GM23338 (cell line): ENCODE measurements around the gene SMYD3. TPM values are rescaled to one million over a fixed set of nuclear protein-coding genes. Genes with fewer than 3 reads are reported as not detected.

ENCODE experiments used
- ATAC-seq: fragments of 200-7000 bp; cut with Tn5 transposase; 3 replicates; pipeline ENCODE4 v1.9.1; 2020
- DNase-seq: peaks from one replicate; pipeline ENCODE4 v3.0.0-alpha.2; 2015; ENCODE audit warnings: low spot score
- H2AFZ ChIP-seq: fragments of 200-600 bp; sonication (generic); 2 replicates; pipeline ENCODE4 v1.8.0; 2016; ENCODE audit warnings: antibody characterized with exemption, mild to moderate bottlenecking, moderate library complexity
- H3F3A ChIP-seq: fragments of 200-600 bp; sonication (generic); replicated peaks from 2 replicates; pipeline ENCODE4 v1.8.0; 2017; ENCODE audit warnings: antibody characterized with exemption, mixed run types, low read depth
- H3K27ac ChIP-seq: fragments of 200-600 bp; sonication (generic); 2 replicates; pipeline ENCODE4 v1.6.1; 2016; ENCODE audit warnings: low read depth
- H3K27me3 ChIP-seq: fragments of 200-600 bp; sonication (generic); 2 replicates; pipeline ENCODE4 v1.8.0; 2016; ENCODE audit warnings: mild to moderate bottlenecking, mixed run types, moderate library complexity; ENCODE audit not compliant: insufficient read depth
- H3K36me3 ChIP-seq: fragments of 200-600 bp; sonication (generic); 2 replicates; pipeline ENCODE4 v1.8.0; 2016; ENCODE audit warnings: mild to moderate bottlenecking; ENCODE audit not compliant: insufficient read depth
- H3K4me1 ChIP-seq: fragments of 200-600 bp; sonication (generic); 2 replicates; pipeline ENCODE4 v1.8.0; 2016; ENCODE audit warnings: mild to moderate bottlenecking, moderate library complexity; ENCODE audit not compliant: insufficient read depth
- H3K4me2 ChIP-seq: fragments of 200-600 bp; sonication (generic); 2 replicates; pipeline ENCODE4 v1.7.1; 2017; ENCODE audit warnings: mixed run types
- H3K4me3 ChIP-seq: fragments of 200-600 bp; sonication (generic); 2 replicates; pipeline ENCODE4 v1.6.1; 2016; ENCODE audit warnings: mixed run types
- H3K79me2 ChIP-seq: fragments of 200-600 bp; sonication (generic); replicated peaks from 2 replicates; pipeline ENCODE4 v1.8.0; 2017; ENCODE audit warnings: mild to moderate bottlenecking; ENCODE audit not compliant: insufficient read depth
- H3K9me2 ChIP-seq: fragments of 200-600 bp; sonication (generic); 2 replicates; pipeline ENCODE4 v1.8.0; 2017; ENCODE audit not compliant: insufficient read depth
- H4K20me1 ChIP-seq: fragments of 200-600 bp; sonication (generic); replicated peaks from 2 replicates; pipeline ENCODE4 v1.8.0; 2017; ENCODE audit warnings: mild to moderate bottlenecking; ENCODE audit not compliant: insufficient read depth
- H3K27ac Mint-ChIP-seq: 2 replicates; pipeline ENCODE4 v1.8.0; 2020; ENCODE audit warnings: inconsistent platforms, mild to moderate bottlenecking, moderate library complexity, mixed read lengths
- H3K27me3 Mint-ChIP-seq: 3 replicates; pipeline ENCODE4 v1.8.0; 2022; ENCODE audit warnings: low read depth, mild to moderate bottlenecking, moderate library complexity, mixed read lengths, inconsistent platforms; ENCODE audit not compliant: insufficient read depth, poor library complexity
- H3K36me3 Mint-ChIP-seq: 3 replicates; pipeline ENCODE4 v1.8.0; 2021; ENCODE audit warnings: low read depth, mild to moderate bottlenecking, inconsistent platforms, moderate library complexity, mixed read lengths
- H3K4me1 Mint-ChIP-seq: 3 replicates; pipeline ENCODE4 v1.8.0; 2020; ENCODE audit warnings: mild to moderate bottlenecking, inconsistent platforms, mixed read lengths
- H3K4me3 Mint-ChIP-seq: 3 replicates; pipeline ENCODE4 v1.8.0; 2021; ENCODE audit warnings: moderate library complexity, mild to moderate bottlenecking, inconsistent platforms, mixed read lengths
- H3K9me3 Mint-ChIP-seq: 3 replicates; pipeline ENCODE4 v1.8.0; 2020; ENCODE audit warnings: moderate library complexity, mild to moderate bottlenecking, inconsistent platforms, mixed read lengths
- CREB1 ChIP-seq: fragments of 250-450 bp; sonication (Bioruptor Pico); IDR thresholded peaks from 2 replicates; pipeline ENCODE4 v1.5.0; 2020; ENCODE audit warnings: low read depth, mild to moderate bottlenecking, moderate library complexity
- CTCF ChIP-seq, 2 experiments: fragments of 200-600 bp in 1 of 2; sonication (generic) in 1 of 2; conservative IDR thresholded peaks; 2 replicates each; pipeline versions ENCODE4 v1.5.1 to v1.6.1; 2016 to 2017; ENCODE audit warnings: antibody characterized with exemption in 2 of 2, low read depth in 2 of 2, mild to moderate bottlenecking in 2 of 2, moderate library complexity in 1 of 2
- ETS1 ChIP-seq: IDR thresholded peaks from 2 replicates; pipeline ENCODE4 v1.6.1; 2016; ENCODE audit warnings: antibody characterized with exemption
- EZH2phosphoT487 ChIP-seq: fragments of 200-600 bp; sonication (generic); IDR thresholded peaks from one replicate; pipeline ENCODE4 v1.8.1; 2018; ENCODE audit warnings: antibody characterized with exemption; ENCODE audit not compliant: unreplicated experiment
- JUNB ChIP-seq: IDR thresholded peaks from one replicate; pipeline ENCODE4 v1.6.1; 2016; ENCODE audit warnings: antibody characterized with exemption; ENCODE audit not compliant: unreplicated experiment
- NANOG ChIP-seq: IDR thresholded peaks from 2 replicates; pipeline ENCODE4 v1.6.1; 2016; ENCODE audit warnings: antibody characterized with exemption, borderline replicate concordance
- POLR2AphosphoS5 ChIP-seq: IDR thresholded peaks from 2 replicates; pipeline ENCODE4 v1.6.1; 2016; ENCODE audit warnings: antibody characterized with exemption, low read depth
- REST ChIP-seq: IDR thresholded peaks from one replicate; pipeline ENCODE4 v1.6.1; 2018; ENCODE audit warnings: antibody characterized with exemption; ENCODE audit not compliant: unreplicated experiment
- STAT1 ChIP-seq: IDR thresholded peaks from one replicate; pipeline ENCODE4 v1.6.1; 2016; ENCODE audit warnings: antibody characterized with exemption; ENCODE audit not compliant: unreplicated experiment
- ZNF114 ChIP-seq: fragments of 250-450 bp; sonication (Bioruptor Pico); IDR thresholded peaks from 2 replicates; pipeline ENCODE4 v1.5.0; 2020; ENCODE audit warnings: mild to moderate bottlenecking, moderate library complexity
- ZNF331 ChIP-seq: fragments of 250-450 bp; sonication (Bioruptor Pico); IDR thresholded peaks from 2 replicates; pipeline ENCODE4 v1.5.0; 2020; ENCODE audit warnings: low read depth, mild to moderate bottlenecking, moderate library complexity
- polyA plus RNA-seq: library from polyadenylated mRNA; unstranded; fragments of >200 nt; fragmentation: Nextera tagmentation; extraction: Ambion mirVana; gene quantifications from 2 replicates; pipeline ENCODE4 v1.2.1, GENCODE V29; 2016
- total RNA-seq: library from RNA; depleted of rRNA; stranded (reverse); fragments of >200 nt; shearing (Covaris generic); gene quantifications from 2 replicates; pipeline ENCODE4 v1.2.3, GENCODE V29; 2014
- TF ChIP-seq, protein P1 (sequence below): fragments of 250-450 bp; sonication (Bioruptor Pico); IDR thresholded peaks from 2 replicates; pipeline ENCODE4 v1.5.0; 2020; ENCODE audit warnings: mild to moderate bottlenecking, moderate library complexity

Gene SMYD3
- total and polyA plus RNA-seq, 2 experiments from 2014 or later: 31.8 to 34.4 TPM

GRCh38 chr1:245802941-245803665 lies 704.0 kb downstream of the SMYD3 start:
- H3K4me2 ChIP-seq: no peak overlapping the region
- H3K9me3 Mint-ChIP-seq: no peaks in the 10 kb centered on the region; the same call in 2 of the 3 replicates
- H3K79me2 ChIP-seq: no peaks in the 10 kb centered on the region
- H3K9me2 ChIP-seq: no peaks in the 10 kb centered on the region
- H3K36me3 ChIP-seq: no peaks in the 10 kb centered on the region
- no peaks in the 10 kb centered on the region for H3K4me1 ChIP-seq
- no peak overlapping the region for H3K27ac ChIP-seq
- no peaks in the 10 kb centered on the region for H3K36me3 Mint-ChIP-seq
- no peak for ATAC-seq
- no peak overlapping the region for H3K27ac Mint-ChIP-seq
- no peak overlapping the region for H3K4me3 ChIP-seq
- no peak for DNase-seq
- 0 out of 3 replicates have a peak, but pooled peaks cover under 1% of the 10 kb centered on the region for H3K4me1 Mint-ChIP-seq
- no peaks in the 10 kb centered on the region for H3K27me3 ChIP-seq
- TF ChIP-seq EZH2phosphoT487 (no peak), ZNF331 (no peak), POLR2AphosphoS5 (no peak), REST (no peak), STAT1 (no peak), CREB1 (CRISPR knock-in tag) (no peak), JUNB (no peak), NANOG (no peak), CTCF (conservative IDR thresholded peaks at IDR 0.05; ENCODE audit: low read depth in 2 of 2) (no peak), ETS1 (no peak), ZNF114 (CRISPR knock-in tag) (no peak)
- TF ChIP-seq, protein P1, sequence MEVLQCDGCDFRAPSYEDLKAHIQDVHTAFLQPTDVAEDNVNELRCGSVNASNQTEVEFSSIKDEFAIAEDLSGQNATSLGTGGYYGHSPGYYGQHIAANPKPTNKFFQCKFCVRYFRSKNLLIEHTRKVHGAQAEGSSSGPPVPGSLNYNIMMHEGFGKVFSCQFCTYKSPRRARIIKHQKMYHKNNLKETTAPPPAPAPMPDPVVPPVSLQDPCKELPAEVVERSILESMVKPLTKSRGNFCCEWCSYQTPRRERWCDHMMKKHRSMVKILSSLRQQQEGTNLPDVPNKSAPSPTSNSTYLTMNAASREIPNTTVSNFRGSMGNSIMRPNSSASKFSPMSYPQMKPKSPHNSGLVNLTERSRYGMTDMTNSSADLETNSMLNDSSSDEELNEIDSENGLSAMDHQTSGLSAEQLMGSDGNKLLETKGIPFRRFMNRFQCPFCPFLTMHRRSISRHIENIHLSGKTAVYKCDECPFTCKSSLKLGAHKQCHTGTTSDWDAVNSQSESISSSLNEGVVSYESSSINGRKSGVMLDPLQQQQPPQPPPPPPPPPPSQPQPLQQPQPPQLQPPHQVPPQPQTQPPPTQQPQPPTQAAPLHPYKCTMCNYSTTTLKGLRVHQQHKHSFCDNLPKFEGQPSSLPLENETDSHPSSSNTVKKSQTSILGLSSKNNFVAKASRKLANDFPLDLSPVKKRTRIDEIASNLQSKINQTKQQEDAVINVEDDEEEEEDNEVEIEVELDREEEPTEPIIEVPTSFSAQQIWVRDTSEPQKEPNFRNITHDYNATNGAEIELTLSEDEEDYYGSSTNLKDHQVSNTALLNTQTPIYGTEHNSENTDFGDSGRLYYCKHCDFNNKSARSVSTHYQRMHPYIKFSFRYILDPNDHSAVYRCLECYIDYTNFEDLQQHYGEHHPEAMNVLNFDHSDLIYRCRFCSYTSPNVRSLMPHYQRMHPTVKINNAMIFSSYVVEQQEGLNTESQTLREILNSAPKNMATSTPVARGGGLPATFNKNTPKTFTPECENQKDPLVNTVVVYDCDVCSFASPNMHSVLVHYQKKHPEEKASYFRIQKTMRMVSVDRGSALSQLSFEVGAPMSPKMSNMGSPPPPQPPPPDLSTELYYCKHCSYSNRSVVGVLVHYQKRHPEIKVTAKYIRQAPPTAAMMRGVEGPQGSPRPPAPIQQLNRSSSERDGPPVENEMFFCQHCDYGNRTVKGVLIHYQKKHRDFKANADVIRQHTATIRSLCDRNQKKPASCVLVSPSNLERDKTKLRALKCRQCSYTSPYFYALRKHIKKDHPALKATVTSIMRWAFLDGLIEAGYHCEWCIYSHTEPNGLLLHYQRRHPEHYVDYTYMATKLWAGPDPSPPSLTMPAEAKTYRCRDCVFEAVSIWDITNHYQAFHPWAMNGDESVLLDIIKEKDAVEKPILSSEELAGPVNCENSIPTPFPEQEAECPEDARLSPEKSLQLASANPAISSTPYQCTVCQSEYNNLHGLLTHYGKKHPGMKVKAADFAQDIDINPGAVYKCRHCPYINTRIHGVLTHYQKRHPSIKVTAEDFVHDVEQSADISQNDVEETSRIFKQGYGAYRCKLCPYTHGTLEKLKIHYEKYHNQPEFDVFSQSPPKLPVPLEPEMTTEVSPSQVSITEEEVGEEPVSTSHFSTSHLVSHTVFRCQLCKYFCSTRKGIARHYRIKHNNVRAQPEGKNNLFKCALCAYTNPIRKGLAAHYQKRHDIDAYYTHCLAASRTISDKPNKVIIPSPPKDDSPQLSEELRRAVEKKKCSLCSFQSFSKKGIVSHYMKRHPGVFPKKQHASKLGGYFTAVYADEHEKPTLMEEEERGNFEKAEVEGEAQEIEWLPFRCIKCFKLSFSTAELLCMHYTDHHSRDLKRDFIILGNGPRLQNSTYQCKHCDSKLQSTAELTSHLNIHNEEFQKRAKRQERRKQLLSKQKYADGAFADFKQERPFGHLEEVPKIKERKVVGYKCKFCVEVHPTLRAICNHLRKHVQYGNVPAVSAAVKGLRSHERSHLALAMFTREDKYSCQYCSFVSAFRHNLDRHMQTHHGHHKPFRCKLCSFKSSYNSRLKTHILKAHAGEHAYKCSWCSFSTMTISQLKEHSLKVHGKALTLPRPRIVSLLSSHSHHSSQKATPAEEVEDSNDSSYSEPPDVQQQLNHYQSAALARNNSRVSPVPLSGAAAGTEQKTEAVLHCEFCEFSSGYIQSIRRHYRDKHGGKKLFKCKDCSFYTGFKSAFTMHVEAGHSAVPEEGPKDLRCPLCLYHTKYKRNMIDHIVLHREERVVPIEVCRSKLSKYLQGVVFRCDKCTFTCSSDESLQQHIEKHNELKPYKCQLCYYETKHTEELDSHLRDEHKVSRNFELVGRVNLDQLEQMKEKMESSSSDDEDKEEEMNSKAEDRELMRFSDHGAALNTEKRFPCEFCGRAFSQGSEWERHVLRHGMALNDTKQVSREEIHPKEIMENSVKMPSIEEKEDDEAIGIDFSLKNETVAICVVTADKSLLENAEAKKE: no peak
- no peaks in the 10 kb centered on the region for H3F3A ChIP-seq
- H3K4me3 Mint-ChIP-seq: no peak overlapping the region
- no peak overlapping the region for H2AFZ ChIP-seq
- H4K20me1 ChIP-seq: no peaks in the 10 kb centered on the region
- peaks cover 4% of the 10 kb centered on the region for H3K27me3 Mint-ChIP-seq
